Stimulated activated CD4-positive, alpha-beta T cell treated with anti-CD3 and anti-CD28 coated beads, Interleukin-2, amount 100 ng/mL, for 48 hours (primary cell): ENCODE results near the gene NUCB1.

Experiments used
- DNase-seq, 2 donors: peaks; one replicate each; pipeline ENCODE4 v3.0.0-alpha.2; 2020

The NUCB1 gene

GRCh38 chr19:48964205-48965039 lies 64.3 kb downstream of the NUCB1 start:
- DNase-seq, result no peak

GRCh38 chr19:48965040-48965805 lies 65.1 kb downstream of the NUCB1 start, which contains the start of gene FTL:
TSS of gene FTL (plus strand) at chr19:48965309. CDS start at chr19:48965508, 199 bp downstream.
- DNase-seq, result peak; percentile 85

- peak; percentile 79 to 81 for DNase-seq
Measured at GRCh38 chr19:48965806-48966540, 65.9 kb downstream of the NUCB1 start.

GRCh38 chr19:48966541-48967345 lies 66.6 kb downstream of the NUCB1 start:
- DNase-seq, result no peak

GRCh38 chr19:48967346-48968178 lies 67.5 kb downstream of the NUCB1 start:
- DNase-seq, result no peak

- DNase-seq, result no peak
Measured at GRCh38 chr19:48968179-48968661, 68.1 kb downstream of the NUCB1 start.

GRCh38 chr19:48968813-48969218 lies 68.7 kb downstream of the NUCB1 start:
- DNase-seq, result no peak

GRCh38 chr19:48969276-48970138 lies 69.4 kb downstream of the NUCB1 start:
- DNase-seq, result no peak

GRCh38 chr19:48970139-48970766 lies 70.1 kb downstream of the NUCB1 start:
- DNase-seq, result no peak

- DNase-seq, result peak; percentile 81 to 90
Measured at GRCh38 chr19:48970923-48971395, 70.8 kb downstream of the NUCB1 start.
